NB4 (cell line): ENCODE data around the gene CEP19.

ENCODE experiments used
- MYC ChIP-seq: IDR thresholded peaks from 2 replicates; pipeline ENCODE4 v1.6.1; 2011; ENCODE audit warnings: low read depth, low read length
- TF ChIP-seq, protein P1 (sequence below): IDR thresholded peaks from one replicate; pipeline ENCODE4 v1.5.1; 2012; ENCODE audit warnings: low read depth, low read length
- TF ChIP-seq, protein P2 (sequence below): IDR thresholded peaks from 2 replicates; pipeline ENCODE4 v1.6.1; 2011; ENCODE audit warnings: low read depth, low read length

DNA sequence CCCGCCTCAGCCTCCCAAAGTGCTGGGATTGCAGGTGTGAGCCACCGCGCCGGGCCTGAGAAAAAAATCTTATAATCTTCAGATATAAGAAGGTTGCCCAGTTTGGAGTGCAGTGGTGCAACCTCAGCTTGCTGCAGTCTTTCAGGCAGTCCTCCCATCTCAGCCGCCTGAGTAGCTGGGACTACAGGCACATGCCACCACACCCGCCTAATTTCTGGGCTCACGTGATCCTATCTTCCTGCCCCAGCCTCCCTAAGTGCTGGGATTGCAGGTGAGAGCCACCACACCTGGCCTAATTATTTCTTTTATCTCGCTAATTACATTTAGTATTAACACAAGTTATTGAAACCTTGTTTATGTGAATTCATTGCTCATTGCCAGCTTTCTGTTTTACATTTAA, 41.2 kb upstream of the CEP19 start:
- TF ChIP-seq, protein P1, sequence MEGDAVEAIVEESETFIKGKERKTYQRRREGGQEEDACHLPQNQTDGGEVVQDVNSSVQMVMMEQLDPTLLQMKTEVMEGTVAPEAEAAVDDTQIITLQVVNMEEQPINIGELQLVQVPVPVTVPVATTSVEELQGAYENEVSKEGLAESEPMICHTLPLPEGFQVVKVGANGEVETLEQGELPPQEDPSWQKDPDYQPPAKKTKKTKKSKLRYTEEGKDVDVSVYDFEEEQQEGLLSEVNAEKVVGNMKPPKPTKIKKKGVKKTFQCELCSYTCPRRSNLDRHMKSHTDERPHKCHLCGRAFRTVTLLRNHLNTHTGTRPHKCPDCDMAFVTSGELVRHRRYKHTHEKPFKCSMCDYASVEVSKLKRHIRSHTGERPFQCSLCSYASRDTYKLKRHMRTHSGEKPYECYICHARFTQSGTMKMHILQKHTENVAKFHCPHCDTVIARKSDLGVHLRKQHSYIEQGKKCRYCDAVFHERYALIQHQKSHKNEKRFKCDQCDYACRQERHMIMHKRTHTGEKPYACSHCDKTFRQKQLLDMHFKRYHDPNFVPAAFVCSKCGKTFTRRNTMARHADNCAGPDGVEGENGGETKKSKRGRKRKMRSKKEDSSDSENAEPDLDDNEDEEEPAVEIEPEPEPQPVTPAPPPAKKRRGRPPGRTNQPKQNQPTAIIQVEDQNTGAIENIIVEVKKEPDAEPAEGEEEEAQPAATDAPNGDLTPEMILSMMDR: no peak
- TF ChIP-seq MYC: no peak
- TF ChIP-seq, protein P2, sequence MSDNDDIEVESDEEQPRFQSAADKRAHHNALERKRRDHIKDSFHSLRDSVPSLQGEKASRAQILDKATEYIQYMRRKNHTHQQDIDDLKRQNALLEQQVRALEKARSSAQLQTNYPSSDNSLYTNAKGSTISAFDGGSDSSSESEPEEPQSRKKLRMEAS: no peak
